IgD-negative memory B cell (primary cell): ENCODE measurements around the gene SLC49A4. TPM values are rescaled to one million over a fixed set of nuclear protein-coding genes. Genes with fewer than 3 reads are reported as not detected.

Experiments used
- H3K27ac Mint-ChIP-seq, 3 donors: one replicate each; pipeline ENCODE4 v1.8.0; 2020 to 2022; ENCODE audit warnings: mild to moderate bottlenecking in 3 of 3, mixed read lengths in 3 of 3, moderate library complexity in 1 of 3
- H3K27me3 Mint-ChIP-seq: one replicate; pipeline ENCODE4 v1.8.0; 2021; ENCODE audit warnings: mixed read lengths
- H3K36me3 Mint-ChIP-seq: one replicate; pipeline ENCODE4 v1.8.0; 2020; ENCODE audit warnings: mild to moderate bottlenecking, mixed read lengths
- H3K4me1 Mint-ChIP-seq, 3 donors: one replicate each; pipeline ENCODE4 v1.8.0; 2020 to 2022; ENCODE audit warnings: mixed read lengths in 3 of 3, mild to moderate bottlenecking in 1 of 3
- H3K4me3 Mint-ChIP-seq, 4 donors: one replicate each; pipeline ENCODE4 v1.8.0; 2020 to 2022; ENCODE audit warnings: mild to moderate bottlenecking in 4 of 4, mixed read lengths in 4 of 4, moderate library complexity in 3 of 4
- H3K9me3 Mint-ChIP-seq, 3 donors: one replicate each; pipeline ENCODE4 v1.8.0; 2020 to 2021; ENCODE audit warnings: mixed read lengths in 3 of 3, mild to moderate bottlenecking in 1 of 3
- polyA plus RNA-seq: library from polyadenylated mRNA; unstranded; fragments of 300-500 nt; fragmentation: Illumina TruSeq; gene quantifications from one replicate; pipeline ENCODE4 v1.2.3, GENCODE V29; 2021

SLC49A4 gene
- polyA plus RNA-seq, 1 donor from 2014 or later, result 1.6 TPM

DNA sequence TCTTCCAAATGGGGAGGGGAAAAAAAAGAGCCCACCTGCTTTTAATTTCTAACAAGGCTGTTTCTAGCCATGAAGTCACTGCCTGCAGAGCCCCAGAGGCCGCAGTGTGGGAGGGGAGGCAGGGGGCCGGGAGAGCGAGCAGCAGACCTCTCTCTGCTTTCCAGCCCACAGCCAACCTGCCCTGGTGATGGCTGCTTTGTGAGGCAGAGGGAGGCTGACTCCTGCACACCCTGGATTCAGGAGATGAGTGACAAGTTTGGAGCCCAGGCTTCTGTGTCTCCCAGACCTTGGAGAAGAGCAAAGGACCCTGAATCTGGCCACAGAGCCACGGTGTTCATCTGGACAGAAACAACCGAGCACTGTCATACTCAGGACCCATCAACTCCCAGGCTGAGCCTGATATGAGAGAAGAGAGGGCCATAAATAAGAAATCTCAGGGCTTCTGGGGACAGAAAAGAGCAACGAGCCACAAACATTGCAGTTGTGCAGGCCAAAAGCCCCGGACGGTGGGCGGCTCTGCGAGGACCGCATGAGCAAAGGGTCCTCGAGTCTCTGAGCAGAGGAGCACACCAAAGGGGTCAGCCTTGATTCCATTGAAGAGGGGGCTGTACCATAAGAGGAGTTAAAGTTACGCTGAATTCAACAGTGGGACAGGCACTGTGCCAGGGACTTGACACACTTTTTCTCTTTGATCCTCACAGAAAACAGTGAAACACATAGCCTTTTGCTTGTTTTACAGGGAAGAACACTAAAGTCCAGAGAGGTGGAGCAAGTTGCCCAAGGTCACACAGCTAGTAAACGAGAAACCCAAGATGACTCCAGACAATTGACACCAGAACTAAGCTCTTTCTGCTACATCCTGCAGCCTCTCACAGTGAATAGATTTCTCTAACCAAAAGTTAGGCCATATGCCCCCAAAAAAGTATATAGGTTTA is 135.5 kb downstream of the SLC49A4 start:
- Mint-ChIP-seq H3K27me3 (peaks cover 2% of the 10 kb centered on the region), H3K9me3 (peaks cover 0 to 1% (median 0%) of the 10 kb centered on the region in 3 donors)

More for the DNA sequence above, 135.5 kb downstream of the SLC49A4 start:
- Mint-ChIP-seq H3K4me3 (no peak overlapping the region), H3K27ac (no peak overlapping the region), H3K4me1 (no peaks in the 10 kb centered on the region), H3K36me3 (no peaks in the 10 kb centered on the region)

Other genes starting within 250 kb of the SLC49A4 start
- gene PARP9, start 230.8 kb upstream of the SLC49A4 start, polyA plus RNA-seq, result 18.7 TPM
- gene DTX3L, start 230.7 kb upstream of the SLC49A4 start, polyA plus RNA-seq, result 21.4 TPM
- 16.6 TPM for gene PARP15, start 217.4 kb upstream of the SLC49A4 start, polyA plus RNA-seq
- 22.6 TPM for gene PARP14, start 114.2 kb upstream of the SLC49A4 start, polyA plus RNA-seq
- gene HSPBAP1, start 1.2 kb upstream of the SLC49A4 start, polyA plus RNA-seq, result 8.8 TPM
- not detected for gene SEMA5B, start 232.7 kb downstream of the SLC49A4 start, polyA plus RNA-seq